Testis (tissue), 2 donors: ENCODE measurements around the gene PEAR1.
A peak's percentile ranks its signal among the peaks of the same experiment; 100 is the strongest.

Experiments used
- POLR2A ChIP-seq: fragments of 450-650 bp; IDR thresholded peaks from one replicate; pipeline ENCODE4 v1.6.1; 2017; ENCODE audit warnings: antibody characterized with exemption, mild to moderate bottlenecking, moderate library complexity
- TF ChIP-seq, protein P1 (sequence below), 3 experiments: fragments of 450-650 bp in 2 of 3; fragments of 200-600 bp in 1 of 3; sonication (generic) in 1 of 3; IDR thresholded peaks; one replicate each; pipeline ENCODE4 v1.5.1; 2016 to 2019; ENCODE audit warnings: antibody characterized with exemption in 3 of 3, mild to moderate bottlenecking in 2 of 3, moderate library complexity in 1 of 3

DNA sequence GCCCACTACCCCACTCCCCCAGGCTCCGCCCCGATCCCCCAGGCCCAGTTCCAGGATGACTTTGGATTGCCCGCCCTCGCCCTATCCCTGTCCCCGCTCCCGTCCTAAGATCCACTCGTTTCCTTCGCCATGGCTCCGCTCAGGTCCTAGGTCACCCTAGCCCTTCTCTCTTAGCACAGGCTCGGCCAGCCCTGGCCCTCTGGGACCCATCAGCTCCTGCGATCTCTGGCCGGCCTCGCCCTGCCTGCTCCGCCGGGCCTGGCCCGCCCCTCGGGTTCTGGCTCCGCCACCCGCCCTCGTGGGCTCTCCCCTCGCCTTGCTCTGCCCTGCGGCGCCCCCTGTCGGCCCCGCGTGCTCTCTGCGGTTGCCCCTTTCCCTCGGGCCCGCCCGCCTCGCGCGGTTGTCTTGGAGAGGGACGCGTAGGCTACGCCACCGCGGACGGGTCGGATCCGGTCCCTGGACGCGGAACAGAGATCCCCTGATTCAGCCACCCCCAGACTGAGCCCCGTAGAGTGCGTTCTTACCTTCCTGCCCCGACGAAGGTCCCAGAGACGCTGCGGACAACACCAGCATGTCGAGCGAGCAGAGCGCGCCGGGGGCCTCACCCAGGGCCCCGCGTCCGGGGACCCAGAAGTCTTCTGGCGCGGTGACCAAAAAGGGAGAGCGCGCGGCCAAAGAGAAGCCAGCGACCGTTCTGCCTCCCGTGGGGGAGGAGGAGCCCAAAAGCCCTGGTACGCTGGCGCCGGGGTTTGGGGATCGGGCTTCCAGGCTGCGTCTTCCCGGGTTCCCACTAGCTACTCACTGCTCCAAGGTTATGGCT, 26.9 kb downstream of the PEAR1 start, which contains the start of gene LRRC71:
- TF ChIP-seq, protein P1, sequence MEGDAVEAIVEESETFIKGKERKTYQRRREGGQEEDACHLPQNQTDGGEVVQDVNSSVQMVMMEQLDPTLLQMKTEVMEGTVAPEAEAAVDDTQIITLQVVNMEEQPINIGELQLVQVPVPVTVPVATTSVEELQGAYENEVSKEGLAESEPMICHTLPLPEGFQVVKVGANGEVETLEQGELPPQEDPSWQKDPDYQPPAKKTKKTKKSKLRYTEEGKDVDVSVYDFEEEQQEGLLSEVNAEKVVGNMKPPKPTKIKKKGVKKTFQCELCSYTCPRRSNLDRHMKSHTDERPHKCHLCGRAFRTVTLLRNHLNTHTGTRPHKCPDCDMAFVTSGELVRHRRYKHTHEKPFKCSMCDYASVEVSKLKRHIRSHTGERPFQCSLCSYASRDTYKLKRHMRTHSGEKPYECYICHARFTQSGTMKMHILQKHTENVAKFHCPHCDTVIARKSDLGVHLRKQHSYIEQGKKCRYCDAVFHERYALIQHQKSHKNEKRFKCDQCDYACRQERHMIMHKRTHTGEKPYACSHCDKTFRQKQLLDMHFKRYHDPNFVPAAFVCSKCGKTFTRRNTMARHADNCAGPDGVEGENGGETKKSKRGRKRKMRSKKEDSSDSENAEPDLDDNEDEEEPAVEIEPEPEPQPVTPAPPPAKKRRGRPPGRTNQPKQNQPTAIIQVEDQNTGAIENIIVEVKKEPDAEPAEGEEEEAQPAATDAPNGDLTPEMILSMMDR (IDR thresholded peaks at IDR 0.05) = peak; percentile 78 to 92 (median 82)
- no peak for TF ChIP-seq POLR2A
